GF-D8 (cell line): ENCODE data around the gene TTC28.

Experiments
- DNase-seq: peaks from one replicate; lab custom pipeline; 2025; lab: John Stamatoyannopoulos, UW

The TTC28 gene

DNA sequence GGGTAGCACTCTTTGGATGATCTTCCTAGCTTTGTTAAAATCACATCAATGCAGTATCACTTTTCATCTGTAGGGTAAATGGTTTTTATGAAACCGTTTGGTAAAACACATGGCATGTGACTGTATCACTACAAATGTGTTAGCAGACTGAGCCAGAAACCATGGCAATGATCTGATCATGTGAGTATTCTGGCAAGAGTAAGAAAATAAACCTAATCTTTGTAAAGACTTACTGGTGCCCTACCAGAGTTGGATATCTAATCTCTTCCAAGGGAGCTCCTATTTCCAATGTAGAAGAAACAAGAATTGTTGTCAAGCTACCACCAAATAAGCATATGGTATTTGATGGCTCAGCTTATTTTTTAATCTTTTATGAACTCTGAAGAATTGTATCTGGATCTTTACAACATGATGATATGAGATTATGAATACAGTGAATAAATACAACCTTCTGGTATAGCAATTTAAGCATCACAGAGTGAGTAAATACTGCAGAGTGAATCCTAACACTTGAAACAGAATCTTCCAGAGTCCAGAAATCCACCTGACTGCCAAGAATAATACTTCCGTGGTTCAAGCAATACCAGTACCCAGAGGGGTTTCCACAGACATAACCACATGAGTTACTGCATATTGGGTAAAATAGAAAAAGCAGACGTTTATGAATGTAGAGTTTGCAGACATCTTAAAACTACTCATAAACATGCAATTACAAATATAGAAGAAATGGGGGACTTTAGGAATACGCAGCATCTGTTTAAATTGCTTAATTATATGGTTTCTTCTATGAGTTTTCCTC lies 238.8 kb downstream of the TTC28 start:
- no peak for DNase-seq

DNA sequence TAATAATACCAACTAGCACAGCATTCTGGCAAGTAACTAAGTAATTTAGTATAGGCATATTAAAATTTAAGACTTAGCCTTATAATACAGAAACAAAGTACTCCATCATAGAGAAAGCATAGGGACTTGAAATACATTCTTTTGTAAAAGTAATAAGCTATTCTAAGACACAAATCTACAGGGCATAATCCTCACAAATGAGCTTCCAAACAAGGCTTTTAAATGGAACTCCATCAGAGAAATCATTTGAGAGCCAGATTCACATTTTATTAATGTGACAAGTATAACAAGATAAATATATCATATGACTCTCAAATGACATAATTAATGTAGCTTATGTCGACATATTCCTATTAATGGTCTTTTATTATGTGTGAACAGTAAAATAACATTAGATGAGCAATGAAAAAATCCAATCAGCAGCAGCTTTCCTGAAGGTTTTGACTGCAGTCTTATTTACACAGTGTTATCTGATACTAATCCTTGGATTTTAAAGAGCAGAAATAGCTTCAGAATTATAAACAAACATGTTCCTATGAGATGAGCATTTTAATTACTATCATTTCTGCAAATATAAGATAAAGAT lies 241.4 kb downstream of the TTC28 start:
- DNase-seq: no peak

DNA sequence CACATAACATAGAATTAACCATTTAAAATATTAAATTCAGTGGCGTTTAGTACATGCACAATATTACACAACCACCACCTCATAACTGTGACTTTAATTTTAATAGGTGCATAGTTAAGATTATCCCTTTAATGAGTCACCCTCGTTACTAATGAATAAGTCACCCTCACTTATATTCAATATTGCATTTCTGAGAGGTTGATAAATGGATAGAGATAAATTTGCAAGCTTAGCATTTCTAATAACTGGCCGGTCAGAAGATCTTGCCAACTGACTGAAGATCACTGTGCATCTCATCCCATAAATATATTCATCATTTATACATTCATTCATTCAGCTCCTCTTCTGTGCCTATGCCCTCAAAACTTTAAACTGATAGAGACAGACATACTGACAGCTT lies 243.7 kb downstream of the TTC28 start:
- DNase-seq: no peak

DNA sequence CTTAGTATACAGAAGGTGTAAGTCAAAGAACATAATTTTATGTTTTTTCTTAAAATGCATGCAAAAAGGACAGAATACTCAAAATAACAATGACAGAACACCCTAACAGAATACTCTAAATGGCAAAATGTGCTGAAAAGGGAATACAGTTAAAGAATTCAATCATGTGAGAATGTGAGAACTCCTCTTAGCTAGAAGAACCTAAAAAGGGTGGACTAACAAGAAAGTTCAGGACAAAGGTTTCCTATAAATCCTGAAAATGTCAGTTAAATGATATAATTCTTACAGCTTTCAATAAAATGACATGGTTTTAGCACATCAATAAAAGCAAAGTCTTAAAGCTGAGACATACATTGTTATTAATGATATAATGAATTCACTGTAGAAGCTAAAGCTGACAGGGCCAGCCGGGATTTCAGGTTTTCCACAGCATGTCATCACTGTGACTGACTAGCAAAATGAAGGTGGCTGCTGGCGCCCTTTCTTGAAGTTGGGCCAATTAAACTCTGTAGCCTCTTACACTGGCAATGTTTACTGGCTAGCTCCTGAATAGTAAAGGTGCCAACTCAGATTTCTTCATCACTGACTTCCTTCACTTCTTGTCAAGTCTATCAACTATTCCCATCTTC lies 244.4 kb downstream of the TTC28 start:
- no peak for DNase-seq

DNA sequence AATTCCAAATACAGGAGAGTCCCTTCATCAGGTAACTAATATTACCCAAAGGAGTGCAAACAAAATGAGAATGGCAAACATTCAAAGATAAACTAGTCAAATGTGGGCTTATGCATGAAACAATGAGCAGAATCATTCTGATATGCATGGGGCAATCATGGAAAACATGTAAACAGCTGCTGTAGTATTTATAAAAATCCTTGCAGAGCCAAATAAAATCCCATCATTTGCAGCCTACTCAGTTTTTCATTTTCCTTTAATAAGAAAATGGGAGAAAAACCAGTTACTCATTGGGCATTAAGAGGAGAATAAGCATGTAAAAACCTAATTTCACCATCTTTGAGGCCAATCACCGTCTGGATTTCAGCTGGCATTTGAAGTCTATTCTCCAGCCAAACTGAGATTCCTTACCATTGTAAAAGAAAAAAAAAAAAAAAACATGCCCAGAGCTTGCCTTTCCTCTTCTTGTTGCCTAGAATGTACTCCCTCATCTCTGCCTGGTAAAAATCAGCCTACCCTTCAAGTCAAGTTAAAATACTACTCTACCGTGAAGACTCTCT lies 249.1 kb downstream of the TTC28 start:
- DNase-seq: no peak

DNA sequence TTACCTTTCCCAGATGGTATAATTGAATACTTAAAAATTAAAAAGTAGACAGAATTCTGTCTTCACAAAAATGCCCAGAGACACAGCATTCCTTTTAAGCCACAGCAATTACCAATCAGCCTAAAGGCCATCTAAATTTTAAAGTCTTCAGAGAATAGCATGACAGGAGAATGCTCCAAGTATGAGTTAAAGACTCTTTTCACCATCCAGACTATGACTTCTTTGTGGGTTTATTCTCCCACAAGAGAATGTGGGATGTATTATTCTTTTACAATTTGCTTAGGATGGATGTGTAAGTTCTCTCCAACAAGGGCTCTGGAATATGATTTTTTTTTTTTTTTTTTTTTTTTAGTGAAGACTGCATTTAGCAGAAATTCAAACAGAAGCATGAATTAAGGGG lies 249.9 kb downstream of the TTC28 start:
- DNase-seq: no peak

DNA sequence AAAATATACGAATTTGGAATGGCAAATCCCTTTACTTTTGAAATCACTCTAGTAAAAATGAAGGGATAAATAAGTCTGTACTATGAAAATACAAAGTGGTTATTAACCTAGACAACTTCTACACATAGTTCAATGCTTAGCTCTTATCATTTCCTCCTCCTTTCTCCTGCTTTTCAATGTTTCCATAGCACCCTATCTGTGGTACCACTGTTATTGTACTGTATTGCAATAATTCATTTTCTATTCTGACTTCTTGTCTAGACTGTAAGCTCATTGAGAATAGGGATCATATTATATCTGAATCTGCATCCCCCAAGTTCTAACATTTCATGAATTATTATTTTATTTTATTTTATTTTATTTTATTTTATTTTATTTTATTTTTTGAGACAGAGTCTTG lies 251.4 kb downstream of the TTC28 start:
- DNase-seq: no peak

DNA sequence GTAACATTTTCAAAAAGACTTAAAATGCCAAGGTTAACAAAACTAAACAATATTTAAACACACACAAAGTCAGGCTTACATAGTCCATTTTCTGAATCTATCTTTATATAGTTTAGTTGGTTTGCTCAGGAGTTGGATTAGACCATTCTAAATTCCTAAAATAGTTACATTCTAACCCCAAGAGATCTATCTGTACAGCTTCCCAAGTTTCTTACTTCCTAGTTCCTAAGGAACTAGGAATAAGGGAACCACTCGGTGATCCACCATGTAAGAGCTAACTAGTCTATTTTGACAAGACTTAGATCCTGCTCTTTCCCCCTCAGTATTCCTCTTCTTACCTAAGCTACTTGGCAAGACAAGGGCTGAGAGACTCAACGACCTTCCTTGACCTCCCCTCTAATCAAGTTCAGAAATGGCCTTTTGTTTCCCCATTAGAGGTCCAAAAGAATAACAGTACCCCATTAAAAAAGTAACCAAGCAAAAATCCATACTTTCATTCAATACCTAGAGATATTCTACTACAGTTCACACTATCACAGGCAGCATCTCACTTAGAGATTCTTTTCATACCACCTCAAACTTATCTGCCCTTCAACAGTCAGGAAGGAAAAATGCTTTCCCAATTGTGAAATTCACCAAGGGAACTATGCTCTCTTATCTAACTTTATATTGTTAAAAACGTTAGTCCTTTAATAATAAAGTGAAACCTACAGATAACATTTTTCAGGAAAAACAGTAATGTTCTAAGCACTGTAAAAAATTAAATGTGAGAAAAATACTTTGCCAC lies 253.1 kb downstream of the TTC28 start:
- no peak for DNase-seq

DNA sequence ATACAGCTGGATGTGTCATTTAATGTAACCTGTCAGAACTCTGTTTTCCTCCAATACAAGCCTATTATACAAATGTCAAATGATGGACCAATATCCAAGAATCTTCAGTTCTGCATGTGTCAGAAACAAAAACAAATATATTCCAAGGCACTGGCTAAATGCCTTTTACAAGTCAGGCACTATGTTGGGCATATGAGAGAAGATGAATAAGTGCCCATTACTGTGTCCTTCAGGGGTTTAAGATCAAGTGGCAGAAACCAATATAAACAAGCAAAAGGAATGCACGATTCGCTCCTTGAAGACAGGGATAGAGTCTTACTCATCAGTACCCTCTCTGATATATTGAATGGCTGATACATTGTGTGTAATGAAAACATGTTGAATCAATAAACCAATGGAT lies 254.4 kb downstream of the TTC28 start:
- no peak for DNase-seq

DNA sequence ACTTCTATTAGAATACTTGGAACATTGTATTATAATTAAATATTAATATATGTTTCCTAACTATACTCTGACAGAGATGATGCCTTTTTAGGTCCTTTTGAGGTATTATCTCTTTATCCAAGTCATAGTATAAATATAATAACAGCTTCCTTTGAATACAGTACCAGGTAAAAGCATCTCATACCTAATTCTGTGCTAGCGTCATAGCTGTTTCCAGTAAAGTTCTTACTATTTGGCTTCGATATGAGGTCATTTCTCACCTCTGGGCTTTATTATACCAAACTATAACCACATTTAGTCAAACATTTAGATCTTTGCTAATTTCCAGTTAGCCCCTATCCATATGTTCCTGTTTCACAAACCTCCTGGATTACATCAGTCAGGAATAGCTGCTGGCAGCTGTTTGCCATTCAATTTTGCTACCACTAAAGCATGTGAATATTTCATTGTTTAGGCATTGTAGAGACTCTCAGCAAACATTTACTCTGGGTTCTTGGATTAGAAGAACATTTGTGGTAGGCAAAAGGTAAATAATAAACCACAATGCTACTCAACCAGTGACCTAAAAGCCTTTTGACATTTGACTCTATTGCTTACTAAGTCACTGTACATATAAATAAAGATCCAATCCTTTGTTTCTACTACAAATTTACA lies 255.1 kb downstream of the TTC28 start:
- no peak for DNase-seq

DNA sequence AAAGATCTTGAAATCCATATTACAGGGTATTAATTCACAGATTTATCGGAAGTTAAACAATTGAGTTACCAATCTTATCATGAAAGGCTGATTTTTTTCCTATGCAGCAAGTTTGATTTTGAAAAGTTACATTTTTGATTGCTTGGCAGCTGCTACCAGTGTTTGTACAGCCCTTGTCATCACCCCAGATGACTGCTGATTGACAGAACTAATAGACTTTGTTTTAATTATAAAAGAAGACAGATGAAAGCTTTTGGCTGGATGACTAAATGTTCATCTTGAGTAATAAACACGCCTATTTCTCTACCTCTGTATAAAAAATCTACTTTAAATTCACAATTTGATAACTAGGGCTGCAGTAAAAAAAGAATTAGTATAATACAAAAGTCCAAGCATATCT lies 259.7 kb downstream of the TTC28 start:
- DNase-seq: no peak

DNA sequence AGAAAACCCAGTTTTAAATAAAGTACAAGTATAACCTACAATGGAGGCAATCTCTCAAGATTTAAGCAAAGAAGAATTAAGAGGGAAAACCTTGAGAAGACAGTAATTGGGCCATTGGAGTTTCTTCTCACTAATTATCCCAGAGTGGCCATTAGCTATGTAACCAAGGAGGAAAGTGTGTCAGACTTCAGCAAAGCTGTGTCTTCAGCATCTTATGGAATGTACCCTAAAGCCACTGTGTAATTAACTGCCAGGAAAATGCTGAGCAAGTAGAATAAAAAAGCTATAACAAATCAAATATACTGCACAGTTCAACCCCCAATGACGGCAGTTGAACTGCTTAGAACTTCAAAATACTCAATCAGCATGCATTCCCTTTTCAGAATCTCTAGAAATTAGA lies 261.6 kb downstream of the TTC28 start:
- DNase-seq: no peak

DNA sequence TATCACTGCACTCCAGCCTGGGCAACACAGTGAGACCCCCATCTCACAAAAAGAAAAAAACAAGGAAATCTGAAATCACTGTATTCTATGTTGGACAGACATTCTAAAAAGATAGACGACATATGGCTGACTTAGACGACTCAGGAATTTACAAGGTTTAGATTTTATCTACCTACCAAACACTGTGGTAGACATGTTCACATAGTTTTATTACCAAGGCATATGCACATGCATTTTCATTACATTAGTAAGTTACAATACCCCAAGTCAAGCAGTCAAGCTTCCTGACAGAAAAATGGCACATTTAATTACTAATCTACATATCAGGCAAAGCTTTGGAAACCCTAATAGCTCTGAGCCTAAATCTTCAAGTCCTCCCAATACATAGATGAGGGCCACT lies 262.2 kb downstream of the TTC28 start:
- DNase-seq: no peak

DNA sequence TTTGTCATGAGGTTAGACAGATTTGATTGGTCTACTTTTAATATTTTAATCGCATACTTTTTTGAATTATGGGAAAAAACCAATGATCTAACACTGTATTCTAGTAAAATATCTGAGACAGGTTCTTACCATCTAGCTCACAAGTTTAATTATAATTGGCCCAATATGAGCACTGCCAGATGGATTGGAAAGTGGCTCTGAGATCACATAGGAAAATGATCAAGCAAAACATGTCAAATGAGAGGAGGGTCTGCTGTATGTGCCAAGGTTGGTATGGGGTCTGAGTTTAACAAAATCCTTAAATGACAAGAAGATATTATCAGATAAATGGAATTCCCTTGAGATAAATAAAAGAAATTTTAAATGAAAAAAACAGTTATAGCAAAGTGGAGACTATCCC lies 264.7 kb downstream of the TTC28 start:
- DNase-seq: no peak

DNA sequence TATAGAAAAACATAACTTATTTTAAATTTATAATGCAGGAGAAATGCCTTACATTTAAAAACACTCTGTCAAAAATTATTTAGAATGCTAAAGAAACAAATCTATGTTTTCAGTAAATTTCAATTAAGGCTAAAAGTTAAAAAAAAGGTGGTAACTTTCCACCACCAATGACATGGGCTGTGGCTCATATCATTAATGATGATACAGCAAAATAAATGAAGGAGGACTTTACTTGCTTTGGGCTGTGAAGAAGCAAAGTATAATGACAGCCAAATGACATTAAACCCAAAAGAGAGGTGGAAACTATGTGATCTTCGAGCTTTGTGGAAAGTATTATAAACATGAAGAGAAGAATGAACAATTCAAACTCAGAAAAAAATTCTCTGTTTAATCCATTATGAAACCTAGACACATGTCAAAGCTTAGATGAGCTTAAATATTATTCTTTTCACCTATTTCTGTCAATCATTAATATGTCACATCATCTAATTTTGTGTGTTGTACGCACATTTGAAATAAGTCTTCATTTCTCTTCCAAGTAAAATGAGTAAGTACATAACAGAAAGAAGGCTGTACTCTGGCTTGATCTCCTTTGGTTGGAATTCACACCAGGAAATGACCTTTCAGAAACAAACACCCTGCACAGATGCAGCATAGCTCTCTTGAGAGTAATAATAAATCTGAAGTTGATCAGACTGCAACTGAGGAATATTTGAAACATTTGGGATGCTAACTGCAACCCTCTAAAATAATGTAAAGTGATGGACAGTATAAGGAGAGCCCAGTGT lies 265.8 kb downstream of the TTC28 start:
- DNase-seq: no peak

DNA sequence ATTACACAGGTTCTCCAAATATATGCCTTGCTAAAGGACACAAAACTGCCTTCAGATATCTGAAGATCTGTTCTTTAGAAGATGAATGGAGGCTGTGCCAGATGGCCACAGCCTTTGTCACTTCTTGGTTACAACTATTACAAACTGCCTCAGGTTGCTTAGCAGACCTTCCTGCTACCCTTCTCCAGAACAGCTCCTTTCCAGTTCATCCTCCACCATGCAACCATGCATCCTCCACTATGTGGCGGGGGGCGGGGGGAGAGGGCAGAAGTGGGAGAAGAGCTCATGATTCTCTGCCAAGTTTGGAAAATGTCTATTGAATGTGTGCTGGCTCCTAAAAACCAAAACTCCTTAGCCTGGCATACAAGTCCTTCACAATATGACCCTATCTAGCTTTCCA lies 267.5 kb downstream of the TTC28 start:
- no peak for DNase-seq

DNA sequence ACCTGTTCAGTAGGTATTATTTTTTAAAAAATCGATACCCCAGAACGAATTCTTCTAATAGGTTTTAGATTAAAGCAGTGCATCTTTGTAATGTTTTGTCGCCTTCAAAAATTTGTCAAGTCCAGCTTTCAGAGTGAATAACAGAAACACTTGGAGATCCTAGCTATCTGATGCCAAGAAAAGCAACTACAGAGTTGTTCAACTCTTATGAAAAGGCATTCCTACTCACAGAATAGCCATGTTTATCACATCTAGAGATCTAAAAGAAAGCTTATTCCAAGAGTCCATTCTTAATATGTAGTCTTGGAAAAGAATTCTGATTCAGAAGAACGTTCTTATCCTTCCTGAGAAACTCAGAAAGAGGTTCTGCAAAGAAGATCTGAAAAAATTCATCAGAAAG lies 268.5 kb downstream of the TTC28 start:
- no peak for DNase-seq

DNA sequence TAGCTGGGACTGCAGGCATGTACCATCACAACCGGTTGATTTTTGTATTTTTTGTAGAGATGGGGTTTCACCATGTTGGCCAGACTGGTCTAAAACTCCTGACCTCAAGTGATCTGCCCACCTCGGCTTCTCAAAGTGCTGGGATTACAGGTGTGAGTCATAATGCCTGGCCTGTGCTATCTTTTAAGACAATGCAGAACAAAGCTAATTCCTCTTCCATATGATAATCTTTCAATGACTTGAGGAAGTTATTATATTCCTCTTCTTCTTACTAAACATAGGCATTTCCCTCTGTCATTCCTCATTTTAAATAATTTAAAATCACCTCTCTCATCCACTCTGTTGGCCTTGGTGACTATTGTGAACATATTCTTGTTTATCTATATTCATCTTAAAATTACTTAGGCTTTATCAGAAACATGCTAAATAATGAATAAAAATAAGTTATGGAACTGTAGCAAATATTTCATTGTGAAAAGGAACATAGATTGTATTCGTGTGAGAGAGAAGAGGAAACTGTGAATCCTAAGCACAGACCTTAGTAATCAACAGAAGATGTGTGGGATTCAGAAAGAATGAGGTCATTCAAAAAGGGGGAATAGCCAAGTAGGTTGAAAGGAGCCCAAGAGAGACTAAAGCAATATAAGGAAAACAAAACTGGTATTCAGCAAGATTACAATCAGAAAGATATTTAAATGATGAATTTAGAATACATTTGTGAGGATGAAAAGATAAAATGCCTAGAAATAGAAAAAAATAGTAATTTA lies 269.4 kb downstream of the TTC28 start:
- no peak for DNase-seq

DNA sequence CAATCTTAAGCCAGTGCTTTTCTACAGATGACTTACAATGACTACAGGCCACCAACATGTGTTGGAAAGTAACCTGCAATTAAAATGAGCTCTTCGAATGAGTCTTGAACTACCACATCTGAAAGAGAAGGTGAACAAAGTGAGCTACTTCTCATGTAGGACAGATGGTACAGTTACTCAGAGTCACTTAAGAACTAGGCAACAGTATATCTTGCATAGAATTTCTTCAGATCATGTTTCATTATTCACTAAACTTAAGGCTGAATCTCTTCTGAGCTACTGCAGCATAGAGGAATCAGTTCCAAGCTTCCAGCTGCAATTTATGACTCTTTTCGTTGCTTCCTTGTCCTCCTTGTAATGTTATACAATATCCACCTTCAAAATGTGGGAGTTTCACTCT lies 270.9 kb downstream of the TTC28 start:
- DNase-seq: no peak

DNA sequence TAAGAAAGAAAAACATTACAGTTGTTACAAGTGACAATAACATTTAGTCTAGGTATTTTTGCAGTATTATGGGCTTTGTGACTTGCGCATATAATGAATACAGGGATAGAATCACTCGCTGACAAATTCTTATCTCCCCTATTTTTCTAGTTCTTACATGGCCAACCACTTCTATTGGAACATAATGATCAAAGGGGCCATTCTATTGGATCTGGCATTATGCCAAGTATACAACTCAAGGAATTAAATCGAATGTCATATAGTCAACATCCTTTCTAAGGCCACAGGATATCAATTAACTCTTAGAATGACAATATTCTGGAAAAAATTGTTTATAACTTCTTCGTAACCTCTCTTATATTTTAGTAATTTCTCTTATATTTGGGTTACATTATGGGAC lies 272.0 kb downstream of the TTC28 start:
- DNase-seq: no peak
